Keratinocyte (primary cell): ENCODE measurements around the gene SKIDA1. TPM values are rescaled to one million over a fixed set of nuclear protein-coding genes. Genes with fewer than 3 reads are reported as not detected.
A peak's percentile ranks its signal among the peaks of the same experiment; 100 is the strongest.

Source experiments
- DNase-seq: peaks from one replicate; pipeline ENCODE4 v3.0.0-alpha.2; 2011; ENCODE audit warnings: low read depth, missing footprints, low spot score
- FAIRE-seq: peaks from 2 replicates; lab custom pipeline; 2011; peaks lifted over from hg19 to GRCh38; lab: Jason Lieb, UNC
- H2AFZ ChIP-seq: 2 replicates; pipeline ENCODE4 v1.6.0; 2012; ENCODE audit warnings: low read length, control low read depth, inconsistent platforms; ENCODE audit not compliant: control insufficient read depth
- H3K27ac ChIP-seq: 2 replicates; pipeline ENCODE4 v1.5.1; 2011; ENCODE audit warnings: low read length; ENCODE audit not compliant: control insufficient read depth, insufficient read depth
- H3K27me3 ChIP-seq: 3 replicates; pipeline ENCODE4 v1.6.0; 2011; ENCODE audit warnings: low read length; ENCODE audit not compliant: control insufficient read depth, insufficient read depth; ENCODE audit errors: extremely low read depth
- H3K36me3 ChIP-seq, 2 experiments: 2 replicates in 1 of 2; 3 replicates in 1 of 2; pipeline ENCODE4 v1.5.1; 2011; ENCODE audit warnings: low read length in 2 of 2, mild to moderate bottlenecking in 1 of 2; ENCODE audit not compliant: control insufficient read depth in 2 of 2, insufficient read depth in 2 of 2; ENCODE audit errors: extremely low read depth in 1 of 2
- H3K4me1 ChIP-seq: 3 replicates; pipeline ENCODE4 v1.5.1; 2011; ENCODE audit warnings: low read length; ENCODE audit not compliant: control insufficient read depth, insufficient read depth; ENCODE audit errors: extremely low read depth
- H3K4me2 ChIP-seq: 3 replicates; pipeline ENCODE4 v1.6.0; 2011; ENCODE audit warnings: low read depth, low read length; ENCODE audit not compliant: control insufficient read depth, insufficient read depth; ENCODE audit errors: extremely low read depth
- H3K4me3 ChIP-seq, 3 experiments: fragments of 200-600 bp in 1 of 3; sonication (generic) in 1 of 3; 2 replicates in 2 of 3; 3 replicates in 1 of 3; pipeline ENCODE4 v1.5.1; 2011 to 2016; ENCODE audit warnings: low read length in 3 of 3, mild to moderate bottlenecking in 3 of 3, control low read depth in 2 of 3, inconsistent platforms in 1 of 3, low read depth in 1 of 3, mixed read lengths in 1 of 3, mixed run types in 1 of 3, moderate library complexity in 1 of 3; ENCODE audit not compliant: control insufficient read depth in 2 of 3, insufficient read depth in 2 of 3; ENCODE audit errors: extremely low read depth in 1 of 3
- H3K79me2 ChIP-seq: 2 replicates; pipeline ENCODE4 v1.6.0; 2012; ENCODE audit warnings: low read length; ENCODE audit not compliant: control insufficient read depth, insufficient read depth
- H3K9ac ChIP-seq: 3 replicates; pipeline ENCODE4 v1.6.0; 2011; ENCODE audit warnings: low read length; ENCODE audit not compliant: control insufficient read depth, insufficient read depth; ENCODE audit errors: extremely low read depth
- H3K9me1 ChIP-seq: 3 replicates; pipeline ENCODE4 v1.6.0; 2011; ENCODE audit warnings: low read length; ENCODE audit not compliant: control insufficient read depth, insufficient read depth; ENCODE audit errors: extremely low read depth
- H3K9me3 ChIP-seq: 2 replicates; pipeline ENCODE4 v1.5.1; 2012; ENCODE audit warnings: low read depth, low read length; ENCODE audit not compliant: control insufficient read depth
- H4K20me1 ChIP-seq: 3 replicates; pipeline ENCODE4 v1.6.0; 2011; ENCODE audit warnings: low read length; ENCODE audit not compliant: control insufficient read depth, insufficient read depth; ENCODE audit errors: extremely low read depth
- EZH2 ChIP-seq: IDR thresholded peaks from one replicate; pipeline ENCODE4 v1.6.1; 2012; ENCODE audit warnings: inconsistent platforms, mild to moderate bottlenecking, low read length, moderate library complexity
- dilution Hi-C: fragments of 300-500 bp; cut with MboI; formaldehyde crosslinking; loops from one replicate; pipeline ENCODE4 v1.7.0; 2020; ENCODE audit warnings: low sequenced_read_pairs; ENCODE audit not compliant: extremely low pct_ligation_motif_present
- polyA plus RNA-seq, 5 experiments: library from polyadenylated mRNA; depleted of rRNA in 3 of 5; stranded (reverse) in 3 of 5; stranded (forward) in 1 of 5; unstranded in 1 of 5; fragments of >200 nt; gene quantifications; 1 replicate in 1 of 5; 2 replicates in 3 of 5; 3 replicates in 1 of 5; pipeline versions ENCODE4 v1.2.1 to v1.2.3, GENCODE V29; 2011 to 2012; ENCODE audit warnings: missing spikeins in 2 of 5, low read depth in 1 of 5, low replicate concordance in 1 of 5
- TF ChIP-seq, protein P1 (sequence below), 3 experiments: IDR thresholded peaks in 1 of 3; conservative IDR thresholded peaks in 1 of 3; optimal IDR thresholded peaks in 1 of 3; 2 replicates in 2 of 3; 3 replicates in 1 of 3; pipeline versions ENCODE3 to v1.5.1; 2011; ENCODE audit warnings: low read length in 3 of 3, mild to moderate bottlenecking in 3 of 3, moderate library complexity in 2 of 3, control low read depth in 1 of 3, inconsistent platforms in 1 of 3; ENCODE audit not compliant: insufficient read depth in 2 of 3; ENCODE audit errors: extremely low read depth in 1 of 3

Gene SKIDA1
- polyA plus RNA-seq, 1 donor (not counting 4 experiments of a cell fraction or from before 2014, with no cell fraction given), result 0.13 TPM

DNA sequence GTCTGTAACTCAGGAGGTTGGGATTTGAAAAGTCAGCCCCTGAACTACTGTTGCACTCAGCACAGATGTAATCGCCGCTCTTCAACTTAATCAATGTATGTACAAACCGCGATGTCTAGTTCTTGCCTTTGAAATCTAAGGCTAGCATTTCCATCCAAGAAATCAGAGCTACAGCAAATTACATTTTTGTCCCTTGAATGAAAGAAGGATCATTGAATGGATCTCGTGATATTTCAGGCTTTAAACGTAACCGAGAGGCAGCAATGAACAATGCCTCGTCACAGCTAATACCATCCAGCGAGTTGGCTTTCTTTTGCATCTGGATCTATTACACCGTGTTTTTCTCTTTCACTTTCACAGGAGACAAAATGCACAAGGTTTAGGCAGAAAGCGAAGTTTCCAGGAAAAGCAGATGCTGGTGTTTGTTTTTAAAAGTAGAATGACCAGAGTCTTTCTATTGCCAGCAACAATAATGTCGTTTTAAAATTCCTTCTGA is 5.5 kb downstream of the SKIDA1 start:
- Histone ChIP-seq H3K4me2 (peak overlapping the region; percentile 100), H3K27me3 (no peaks in the 10 kb centered on the region), H2AFZ (peak overlapping the region; percentile 76), H3K9me1 (no peaks in the 10 kb centered on the region), H3K9ac (peak overlapping the region; percentile 81), H3K36me3 (no peaks in the 10 kb centered on the region), H4K20me1 (no peaks in the 10 kb centered on the region), H3K79me2 (no peaks in the 10 kb centered on the region), H3K27ac (peak overlapping the region; percentile 90), H3K4me1 (peaks cover 44% of the 10 kb centered on the region), H3K9me3 (no peaks in the 10 kb centered on the region), H3K4me3 (peak overlapping the region; percentile 49 to 88 (median 76))
- no peak for TF ChIP-seq EZH2
- TF ChIP-seq, protein P1, sequence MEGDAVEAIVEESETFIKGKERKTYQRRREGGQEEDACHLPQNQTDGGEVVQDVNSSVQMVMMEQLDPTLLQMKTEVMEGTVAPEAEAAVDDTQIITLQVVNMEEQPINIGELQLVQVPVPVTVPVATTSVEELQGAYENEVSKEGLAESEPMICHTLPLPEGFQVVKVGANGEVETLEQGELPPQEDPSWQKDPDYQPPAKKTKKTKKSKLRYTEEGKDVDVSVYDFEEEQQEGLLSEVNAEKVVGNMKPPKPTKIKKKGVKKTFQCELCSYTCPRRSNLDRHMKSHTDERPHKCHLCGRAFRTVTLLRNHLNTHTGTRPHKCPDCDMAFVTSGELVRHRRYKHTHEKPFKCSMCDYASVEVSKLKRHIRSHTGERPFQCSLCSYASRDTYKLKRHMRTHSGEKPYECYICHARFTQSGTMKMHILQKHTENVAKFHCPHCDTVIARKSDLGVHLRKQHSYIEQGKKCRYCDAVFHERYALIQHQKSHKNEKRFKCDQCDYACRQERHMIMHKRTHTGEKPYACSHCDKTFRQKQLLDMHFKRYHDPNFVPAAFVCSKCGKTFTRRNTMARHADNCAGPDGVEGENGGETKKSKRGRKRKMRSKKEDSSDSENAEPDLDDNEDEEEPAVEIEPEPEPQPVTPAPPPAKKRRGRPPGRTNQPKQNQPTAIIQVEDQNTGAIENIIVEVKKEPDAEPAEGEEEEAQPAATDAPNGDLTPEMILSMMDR (optimal IDR thresholded peaks at IDR 0.05 in 1 of 3, IDR thresholded peaks at IDR 0.05 in 1 of 3, conservative IDR thresholded peaks at IDR 0.05 in 1 of 3; ENCODE audit: extremely low read depth in 1 of 3, insufficient read depth in 2 of 3, low read length in 3 of 3), result no peak
- no peak for DNase-seq
- dilution Hi-C loops, result no loop called here
- FAIRE-seq, result peak; percentile 58

DNA sequence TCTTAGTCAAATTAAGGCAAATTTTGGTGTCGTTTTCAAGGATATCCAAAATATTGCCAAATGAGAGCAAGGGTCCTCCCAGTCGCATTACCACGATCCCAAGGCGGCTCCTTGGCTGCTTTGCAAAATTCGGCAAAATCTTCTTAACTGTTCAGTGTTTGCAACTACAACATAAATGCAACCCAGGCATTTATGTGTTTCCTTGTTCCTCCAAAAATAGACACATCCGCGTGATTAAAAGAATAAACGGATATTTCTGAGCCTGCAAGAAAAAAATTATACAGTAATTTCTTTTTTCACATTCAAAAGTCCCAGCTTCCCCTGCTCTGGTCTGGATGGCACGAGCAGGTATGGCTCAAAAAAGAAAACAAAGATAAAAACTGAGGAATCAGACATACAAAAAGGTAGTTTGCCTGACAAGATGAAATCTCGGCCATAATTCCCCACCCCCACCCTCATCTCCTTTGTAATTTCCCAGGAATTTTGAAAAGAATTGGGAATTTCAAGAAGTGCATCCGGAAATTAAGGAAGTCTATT is 6.0 kb downstream of the SKIDA1 start:
- H3K9ac ChIP-seq, result peak overlapping the region; percentile 81

More for the DNA sequence above, 6.0 kb downstream of the SKIDA1 start:
- Histone ChIP-seq H3K27me3 (no peaks in the 10 kb centered on the region), H3K9me3 (no peaks in the 10 kb centered on the region), H4K20me1 (no peaks in the 10 kb centered on the region), H3K4me1 (peaks cover 39% of the 10 kb centered on the region), H3K4me3 (peak overlapping the region; percentile 49 to 88 (median 76)), H3K36me3 (no peaks in the 10 kb centered on the region), H3K79me2 (no peaks in the 10 kb centered on the region), H3K27ac (peak overlapping the region; percentile 90), H3K9me1 (no peaks in the 10 kb centered on the region), H2AFZ (peak overlapping the region; percentile 76), H3K4me2 (peak overlapping the region; percentile 100)
- no peak for DNase-seq
- no peak for TF ChIP-seq EZH2
- TF ChIP-seq, protein P1 (optimal IDR thresholded peaks at IDR 0.05 in 1 of 3, IDR thresholded peaks at IDR 0.05 in 1 of 3, conservative IDR thresholded peaks at IDR 0.05 in 1 of 3; ENCODE audit: extremely low read depth in 1 of 3, insufficient read depth in 2 of 3, low read length in 3 of 3), result no peak
- FAIRE-seq, result no peak
- dilution Hi-C loops, result no loop called here
